HEK293T (cell line): ENCODE measurements around the gene SLAMF7.

Source experiments
- CTCF ChIA-PET: fragments of 350-600 bp; formaldehyde crosslinking; extraction: SDS; loops from one replicate; lab custom pipeline; 2021; ENCODE audit warnings: antibody characterized with exemption, inconsistent platforms; lab: Yijun Ruan, JAX
- POLR2A ChIA-PET: fragments of 350-600 bp; formaldehyde crosslinking; extraction: SDS; loops from one replicate; lab custom pipeline; 2020; ENCODE audit warnings: antibody characterized with exemption, inconsistent platforms; lab: Yijun Ruan, JAX
- DNase-seq: peaks from one replicate; pipeline ENCODE4 v3.0.0; 2012; ENCODE audit warnings: mixed read lengths; ENCODE audit errors: extremely low spot score
- ARNT ChIP-seq: fragments of 450-650 bp; IDR thresholded peaks from 2 replicates; pipeline ENCODE4 v1.6.1; 2017; ENCODE audit warnings: mild to moderate bottlenecking
- BHLHE40 ChIP-seq: fragments of 450-650 bp; IDR thresholded peaks from 2 replicates; pipeline ENCODE4 v1.6.1; 2016; ENCODE audit warnings: mild to moderate bottlenecking, moderate library complexity, borderline replicate concordance
- CTBP1 ChIP-seq: fragments of 450-650 bp; IDR thresholded peaks from 2 replicates; pipeline ENCODE4 v1.6.1; 2016; ENCODE audit warnings: borderline replicate concordance
- ELF4 ChIP-seq: fragments of 450-650 bp; IDR thresholded peaks from 2 replicates; pipeline ENCODE4 v1.6.1; 2017; ENCODE audit warnings: antibody characterized with exemption
- FOXA1 ChIP-seq: fragments of 450-650 bp; IDR thresholded peaks from 2 replicates; pipeline ENCODE4 v1.6.1; 2016; ENCODE audit warnings: mild to moderate bottlenecking
- FOXK2 ChIP-seq: fragments of 450-650 bp; IDR thresholded peaks from 2 replicates; pipeline ENCODE4 v1.6.1; 2016; ENCODE audit warnings: mild to moderate bottlenecking
- FOXM1 ChIP-seq: fragments of 450-650 bp; IDR thresholded peaks from 2 replicates; pipeline ENCODE4 v1.6.1; 2017; ENCODE audit warnings: mild to moderate bottlenecking, borderline replicate concordance
- HDGF ChIP-seq: fragments of 450-650 bp; IDR thresholded peaks from 2 replicates; pipeline ENCODE4 v1.6.1; 2017; ENCODE audit warnings: antibody characterized with exemption, borderline replicate concordance
- L3MBTL2 ChIP-seq: fragments of 450-650 bp; conservative IDR thresholded peaks from 2 replicates; pipeline ENCODE4 v1.6.1; 2016; ENCODE audit warnings: mild to moderate bottlenecking
- LEF1 ChIP-seq: fragments of 450-650 bp; IDR thresholded peaks from 2 replicates; pipeline ENCODE4 v1.6.1; 2017; ENCODE audit warnings: mild to moderate bottlenecking, borderline replicate concordance
- NFRKB ChIP-seq: fragments of 450-650 bp; IDR thresholded peaks from 2 replicates; pipeline ENCODE4 v1.6.1; 2016; ENCODE audit warnings: mild to moderate bottlenecking, moderate library complexity
- SP1 ChIP-seq: fragments of 450-650 bp; IDR thresholded peaks from 2 replicates; pipeline ENCODE4 v1.6.1; 2017
- SUZ12 ChIP-seq: fragments of 450-650 bp; IDR thresholded peaks from 2 replicates; pipeline ENCODE4 v1.6.1; 2016; ENCODE audit warnings: mild to moderate bottlenecking
- TARDBP ChIP-seq: fragments of 450-650 bp; IDR thresholded peaks from 2 replicates; pipeline ENCODE4 v1.6.1; 2016
- ZNF384 ChIP-seq: fragments of 450-650 bp; IDR thresholded peaks from 2 replicates; pipeline ENCODE4 v1.6.1; 2016
- TF ChIP-seq, protein P1 (sequence below): fragments of 450-650 bp; IDR thresholded peaks from 2 replicates; pipeline ENCODE4 v1.6.1; 2016

The SLAMF7 gene

DNA sequence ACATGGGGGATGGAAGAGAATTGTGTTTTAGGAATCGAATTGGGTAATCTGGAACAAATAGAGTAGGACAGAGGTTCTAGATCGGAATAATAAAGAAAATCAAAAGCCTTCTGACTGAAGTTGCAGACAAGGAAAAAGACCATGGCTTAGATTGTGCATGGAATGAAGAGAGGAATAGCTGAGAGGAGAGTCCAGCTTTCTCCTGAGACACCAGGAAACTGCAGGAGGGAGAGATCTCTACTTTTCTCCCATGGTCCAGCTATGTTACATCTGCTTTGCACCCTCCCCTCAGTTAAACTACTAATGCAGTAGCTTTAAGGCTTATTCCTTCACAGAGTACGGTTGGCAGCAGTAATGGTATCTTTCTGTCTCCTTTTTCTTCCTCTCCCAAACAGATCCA lies 13.4 kb downstream of the SLAMF7 start:
- POLR2A ChIA-PET, result no interaction called here
- CTCF ChIA-PET, result no interaction called here
- no peak for DNase-seq
- TF ChIP-seq CTBP1 (no peak), SP1 (no peak), HDGF (no peak), NFRKB (no peak), L3MBTL2 (no peak), FOXM1 (no peak), FOXK2 (no peak), ZNF384 (no peak), ARNT (no peak), LEF1 (no peak), BHLHE40 (no peak), FOXA1 (no peak), SUZ12 (no peak), ELF4 (no peak), TARDBP (no peak)
- TF ChIP-seq, protein P1, sequence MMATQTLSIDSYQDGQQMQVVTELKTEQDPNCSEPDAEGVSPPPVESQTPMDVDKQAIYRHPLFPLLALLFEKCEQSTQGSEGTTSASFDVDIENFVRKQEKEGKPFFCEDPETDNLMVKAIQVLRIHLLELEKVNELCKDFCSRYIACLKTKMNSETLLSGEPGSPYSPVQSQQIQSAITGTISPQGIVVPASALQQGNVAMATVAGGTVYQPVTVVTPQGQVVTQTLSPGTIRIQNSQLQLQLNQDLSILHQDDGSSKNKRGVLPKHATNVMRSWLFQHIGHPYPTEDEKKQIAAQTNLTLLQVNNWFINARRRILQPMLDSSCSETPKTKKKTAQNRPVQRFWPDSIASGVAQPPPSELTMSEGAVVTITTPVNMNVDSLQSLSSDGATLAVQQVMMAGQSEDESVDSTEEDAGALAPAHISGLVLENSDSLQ, result no peak

- CTCF ChIA-PET, result no interaction called here
- DNase-seq, result no peak
- POLR2A ChIA-PET, result no interaction called here
- no peak for TF ChIP-seq ELF4
- no peak for TF ChIP-seq ARNT
- no peak for TF ChIP-seq CTBP1
- no peak for TF ChIP-seq BHLHE40
- TF ChIP-seq FOXM1, result no peak
- TF ChIP-seq, protein P1, result no peak
- TF ChIP-seq ZNF384, result no peak
- no peak for TF ChIP-seq FOXK2
- no peak for TF ChIP-seq NFRKB
- TF ChIP-seq TARDBP, result no peak
- TF ChIP-seq LEF1, result no peak
- no peak for TF ChIP-seq HDGF
- no peak for TF ChIP-seq L3MBTL2
- no peak for TF ChIP-seq SUZ12
- no peak for TF ChIP-seq SP1
- no peak for TF ChIP-seq FOXA1
These were observed 13.9 kb downstream of the SLAMF7 start for GRCh38 chr1:160752924-160753323.

GRCh38 chr1:160753594-160753993 lies 14.5 kb downstream of the SLAMF7 start:
- CTCF ChIA-PET, result no interaction called here
- no peak for DNase-seq
- no peak for TF ChIP-seq L3MBTL2
- TF ChIP-seq BHLHE40, result no peak
- no peak for TF ChIP-seq NFRKB
- no peak for TF ChIP-seq ELF4
- POLR2A ChIA-PET, result no interaction called here

- CTCF ChIA-PET, result interaction anchor here (0.5 to 0.7 kb wide), 2 partner anchors 22 to 170 kb away, joined by 4 to 7 read pairs; no protein-coding TSS in a partner anchor
- DNase-seq, result no peak
- TF ChIP-seq FOXM1, result no peak
- TF ChIP-seq ZNF384, result no peak
- TF ChIP-seq FOXK2, result no peak
- no peak for TF ChIP-seq BHLHE40
- TF ChIP-seq CTBP1, result no peak
- TF ChIP-seq NFRKB, result no peak
- TF ChIP-seq L3MBTL2, result no peak
- no peak for TF ChIP-seq ELF4
- TF ChIP-seq ARNT, result no peak
- TF ChIP-seq, protein P1, result no peak
- no peak for TF ChIP-seq HDGF
- TF ChIP-seq TARDBP, result no peak
- no peak for TF ChIP-seq LEF1
- no peak for TF ChIP-seq SP1
- POLR2A ChIA-PET, result no interaction called here
These were observed 16.4 kb downstream of the SLAMF7 start for GRCh38 chr1:160755461-160755860.

- TF ChIP-seq NFRKB (no peak), TARDBP (no peak), FOXA1 (no peak), LEF1 (no peak), CTBP1 (no peak)
- POLR2A ChIA-PET, result no interaction called here
- CTCF ChIA-PET, result interaction anchor here (0.5 to 0.7 kb wide), 2 partner anchors 22 to 169 kb away, joined by 4 to 7 read pairs; no protein-coding TSS in a partner anchor
- DNase-seq, result no peak
These were observed 17.1 kb downstream of the SLAMF7 start for GRCh38 chr1:160755911-160756848.

GRCh38 chr1:160756849-160757201 lies 17.8 kb downstream of the SLAMF7 start:
- CTCF ChIA-PET, result no interaction called here

More at GRCh38 chr1:160756849-160757201, 17.8 kb downstream of the SLAMF7 start:
- POLR2A ChIA-PET, result no interaction called here
- no peak for DNase-seq
- TF ChIP-seq, protein P1, result no peak
- no peak for TF ChIP-seq ELF4
- no peak for TF ChIP-seq TARDBP
- TF ChIP-seq FOXK2, result no peak
- TF ChIP-seq ARNT, result no peak
- no peak for TF ChIP-seq NFRKB
- TF ChIP-seq ZNF384, result no peak
- TF ChIP-seq SP1, result no peak
- no peak for TF ChIP-seq SUZ12
- TF ChIP-seq BHLHE40, result no peak
- no peak for TF ChIP-seq CTBP1
- TF ChIP-seq FOXM1, result no peak
- TF ChIP-seq LEF1, result no peak
- no peak for TF ChIP-seq FOXA1
